ENCODE data around the gene SIAE. TPM values are rescaled to one million over a fixed set of nuclear protein-coding genes. Genes with fewer than 3 reads are reported as not detected.
A peak's percentile ranks its signal among the peaks of the same experiment; 100 is the strongest.

SIAE gene, protein sequence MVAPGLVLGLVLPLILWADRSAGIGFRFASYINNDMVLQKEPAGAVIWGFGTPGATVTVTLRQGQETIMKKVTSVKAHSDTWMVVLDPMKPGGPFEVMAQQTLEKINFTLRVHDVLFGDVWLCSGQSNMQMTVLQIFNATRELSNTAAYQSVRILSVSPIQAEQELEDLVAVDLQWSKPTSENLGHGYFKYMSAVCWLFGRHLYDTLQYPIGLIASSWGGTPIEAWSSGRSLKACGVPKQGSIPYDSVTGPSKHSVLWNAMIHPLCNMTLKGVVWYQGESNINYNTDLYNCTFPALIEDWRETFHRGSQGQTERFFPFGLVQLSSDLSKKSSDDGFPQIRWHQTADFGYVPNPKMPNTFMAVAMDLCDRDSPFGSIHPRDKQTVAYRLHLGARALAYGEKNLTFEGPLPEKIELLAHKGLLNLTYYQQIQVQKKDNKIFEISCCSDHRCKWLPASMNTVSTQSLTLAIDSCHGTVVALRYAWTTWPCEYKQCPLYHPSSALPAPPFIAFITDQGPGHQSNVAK
- 4.7 and 5.6 TPM in 2 replicates for total RNA-seq (2021)
- long read RNA-seq, full-length matches to known transcripts: 5 of 7 reads
- long read RNA-seq, partial matches to known transcripts: 0 of 7 reads
- long read RNA-seq, other reads (novel, unspliced or antisense): 2 of 7 reads

DNA sequence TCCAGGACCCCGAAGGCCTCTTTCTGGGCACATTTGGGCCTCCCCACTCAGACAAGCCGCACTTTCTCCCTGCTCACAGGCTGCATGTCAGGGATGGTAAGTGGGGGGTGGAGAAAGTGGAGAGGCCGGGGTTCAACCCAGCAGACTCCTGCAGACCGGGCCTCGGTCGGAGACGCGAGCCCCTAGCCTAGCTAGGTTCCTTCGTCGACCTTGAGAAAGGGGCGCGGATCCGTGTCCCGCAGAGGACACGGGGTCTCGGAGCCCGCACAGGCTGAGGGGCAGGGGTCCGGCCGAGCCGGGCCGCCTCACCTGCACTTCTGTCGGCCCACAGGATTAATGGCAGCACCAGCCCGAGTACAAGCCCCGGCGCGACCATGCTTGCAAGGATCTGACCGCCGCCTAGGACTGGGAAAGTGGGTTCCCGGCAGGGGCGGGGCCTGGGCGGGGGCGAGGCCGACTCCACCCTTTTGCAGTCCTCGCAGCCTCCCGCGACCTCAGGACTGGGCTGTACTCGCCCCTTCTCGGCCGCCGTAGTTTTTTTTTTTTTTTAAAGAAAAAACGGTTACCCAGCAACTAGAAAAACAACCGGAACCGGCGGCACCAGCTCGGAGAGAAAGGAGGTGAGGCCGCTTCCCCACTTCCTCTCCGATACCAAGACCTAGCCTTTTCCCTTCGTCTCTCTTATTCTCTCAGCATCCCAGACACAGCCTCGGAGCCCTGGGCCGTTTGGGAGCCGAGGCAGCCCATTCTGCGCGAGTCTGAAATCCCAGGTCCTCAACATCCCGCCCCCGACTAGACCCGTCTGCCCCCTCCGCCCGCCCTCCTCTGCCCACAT, at the start of gene SIAE, which contains the start of gene SPA17:
TSS of gene SIAE (minus strand) at position 407 of the 835 bp plus-strand sequence. CDS start at position 376, 31 bp downstream.
TSS of gene SPA17 (plus strand) at position 572 of the 835 bp plus-strand sequence. CDS start 1,361 bp downstream, outside the sequence.
- Histone ChIP-seq H3T11ph (ENCODE audit: low read length) (no peak within 1 kb of the TSS), H2BK120ac (ENCODE audit: low read depth, low read length, poor library complexity, severe bottlenecking) (no peak within 1 kb of the TSS), H2BK15ac (ENCODE audit: low read depth, low read length) (no peak within 1 kb of the TSS), H3K9ac (ENCODE audit: extremely low read depth, insufficient read length, low read length) (peak within 1 kb of the TSS; percentile 58), H3K18ac (ENCODE audit: insufficient read length, low read depth, low read length) (peak within 1 kb of the TSS; percentile 82), H2BK12ac (ENCODE audit: insufficient read length, low read depth, low read length) (no peak within 1 kb of the TSS), H2AFZ (ENCODE audit: low read length) (no peak within 1 kb of the TSS), H3K79me2 (ENCODE audit: insufficient read depth, low read length) (no peaks in the 10 kb centered on the region), H3K23ac (ENCODE audit: insufficient read length, low read depth, low read length) (no peak within 1 kb of the TSS), H3K79me1 (ENCODE audit: insufficient read depth, low read depth, low read length, poor library complexity, severe bottlenecking) (no peaks in the 10 kb centered on the region), H2BK5ac (ENCODE audit: insufficient read length, low read length) (no peak within 1 kb of the TSS), H2BK20ac (ENCODE audit: low read depth, low read length, poor library complexity, severe bottlenecking) (no peak within 1 kb of the TSS), H3K14ac (ENCODE audit: insufficient read depth, low read length) (peak within 1 kb of the TSS; percentile 83), H3K9me3 (ENCODE audit: control insufficient read depth, low read depth, low read length) (no peaks in the 10 kb centered on the region), H4K5ac (ENCODE audit: insufficient read length, low read depth, low read length) (no peak within 1 kb of the TSS), H2AK5ac (ENCODE audit: insufficient read length, low read length) (no peak within 1 kb of the TSS), H4K20me1 (ENCODE audit: control insufficient read depth, insufficient read depth, insufficient read length) (no peaks in the 10 kb centered on the region), H3K4ac (ENCODE audit: low read depth, low read length) (no peak within 1 kb of the TSS), H3K27ac (ENCODE audit: insufficient read length, low read depth, low read length) (no peak within 1 kb of the TSS), H3K27me3 (ENCODE audit: insufficient read depth, low read length) (peaks cover 6% of the 10 kb centered on the region), H3K4me1 (ENCODE audit: insufficient read depth, low read length) (no peaks in the 10 kb centered on the region), H3K4me2 (ENCODE audit: insufficient read depth, insufficient read length, low read length) (peak within 1 kb of the TSS; percentile 57), H4K91ac (ENCODE audit: insufficient read length, low read depth, low read length) (no peak within 1 kb of the TSS), H3K23me2 (ENCODE audit: insufficient read length, low read depth, low read length, poor library complexity, severe bottlenecking) (peaks cover 12% of the 10 kb centered on the region), H4K8ac (replicated peaks; ENCODE audit: insufficient read length, low read depth, low read length) (no peak within 1 kb of the TSS), H3K56ac (ENCODE audit: insufficient read length, low read depth, low read length) (no peak within 1 kb of the TSS)
- DNase-seq: peak; percentile 97
- peak within 1 kb of the TSS; percentile 78 to 97 (median 94); a peak in 6 of 7 replicates for H3K27ac Mint-ChIP-seq
- H3K9me3 Mint-ChIP-seq: no peaks in the 10 kb centered on the region
- no CpG with 5 or more reads among the region's 58 CpGs for WGBS (ENCODE audit: extremely low coverage, insufficient read length, low lambda C conversion rate)
- peaks cover 13% of the 10 kb centered on the region for H3K27me3 Mint-ChIP-seq (ENCODE audit: low read depth)
- TF ChIP-seq, protein P1, sequence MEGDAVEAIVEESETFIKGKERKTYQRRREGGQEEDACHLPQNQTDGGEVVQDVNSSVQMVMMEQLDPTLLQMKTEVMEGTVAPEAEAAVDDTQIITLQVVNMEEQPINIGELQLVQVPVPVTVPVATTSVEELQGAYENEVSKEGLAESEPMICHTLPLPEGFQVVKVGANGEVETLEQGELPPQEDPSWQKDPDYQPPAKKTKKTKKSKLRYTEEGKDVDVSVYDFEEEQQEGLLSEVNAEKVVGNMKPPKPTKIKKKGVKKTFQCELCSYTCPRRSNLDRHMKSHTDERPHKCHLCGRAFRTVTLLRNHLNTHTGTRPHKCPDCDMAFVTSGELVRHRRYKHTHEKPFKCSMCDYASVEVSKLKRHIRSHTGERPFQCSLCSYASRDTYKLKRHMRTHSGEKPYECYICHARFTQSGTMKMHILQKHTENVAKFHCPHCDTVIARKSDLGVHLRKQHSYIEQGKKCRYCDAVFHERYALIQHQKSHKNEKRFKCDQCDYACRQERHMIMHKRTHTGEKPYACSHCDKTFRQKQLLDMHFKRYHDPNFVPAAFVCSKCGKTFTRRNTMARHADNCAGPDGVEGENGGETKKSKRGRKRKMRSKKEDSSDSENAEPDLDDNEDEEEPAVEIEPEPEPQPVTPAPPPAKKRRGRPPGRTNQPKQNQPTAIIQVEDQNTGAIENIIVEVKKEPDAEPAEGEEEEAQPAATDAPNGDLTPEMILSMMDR (conservative IDR thresholded peaks at IDR 0.05): no peak
- H3K4me1 Mint-ChIP-seq: peaks cover 7 to 14% of the 10 kb centered on the region in 2 experiments
- no peaks in the 10 kb centered on the region for H3K36me3 Mint-ChIP-seq (ENCODE audit: insufficient read depth in 1 of 3, low read depth in 3 of 3)
- peak within 1 kb of the TSS; percentile 87 to 93 for H3K4me3 Mint-ChIP-seq
